GM19324 (cell line): ENCODE results near the gene CSTPP1.
"Not testable (repeated sequence)": the region's sequence is repeated elsewhere in the genome, so short reads cannot be mapped to it uniquely, and the experiment has no call there.

Source experiments
- ATAC-seq: cut with Tn5 transposase; IDR thresholded peaks from one replicate; pipeline ENCODE4 v1.9.1; 2021; ENCODE audit warnings: mild to moderate bottlenecking, moderate library complexity; ENCODE audit not compliant: unreplicated experiment, low FRiP score

CSTPP1 gene

GRCh38 chr11:46951864-46952263 is 15.3 kb downstream of the CSTPP1 start:
- no peak for ATAC-seq

GRCh38 chr11:46952553-46952952 is 16.0 kb downstream of the CSTPP1 start:
- ATAC-seq = no peak

GRCh38 chr11:46953093-46953492 is 16.5 kb downstream of the CSTPP1 start:
- no peak for ATAC-seq

- no peak for ATAC-seq
Measured at GRCh38 chr11:46958777-46959176, 22.2 kb downstream of the CSTPP1 start.

GRCh38 chr11:46961041-46961440 is 24.5 kb downstream of the CSTPP1 start:
- no peak for ATAC-seq

GRCh38 chr11:46961886-46962285 is 25.3 kb downstream of the CSTPP1 start:
- ATAC-seq = not testable (repeated sequence)

GRCh38 chr11:46963844-46964243 is 27.3 kb downstream of the CSTPP1 start:
- no peak for ATAC-seq

GRCh38 chr11:46966773-46967172 is 30.2 kb downstream of the CSTPP1 start:
- ATAC-seq = no peak

GRCh38 chr11:46967962-46968361 is 31.4 kb downstream of the CSTPP1 start:
- no peak for ATAC-seq

GRCh38 chr11:46969379-46969778 is 32.8 kb downstream of the CSTPP1 start:
- ATAC-seq = no peak

GRCh38 chr11:46970913-46971625 is 34.5 kb downstream of the CSTPP1 start:
- no peak for ATAC-seq

- ATAC-seq = no peak
Measured at GRCh38 chr11:46972343-46972742, 35.8 kb downstream of the CSTPP1 start.

- no peak for ATAC-seq
Measured at GRCh38 chr11:46972821-46973220, 36.3 kb downstream of the CSTPP1 start.

GRCh38 chr11:46976182-46976854 is 39.8 kb downstream of the CSTPP1 start:
- no peak for ATAC-seq

GRCh38 chr11:46977038-46977813 is 40.7 kb downstream of the CSTPP1 start:
- no peak for ATAC-seq

GRCh38 chr11:46978005-46978491 is 41.5 kb downstream of the CSTPP1 start:
- ATAC-seq = no peak

- no peak for ATAC-seq
Measured at GRCh38 chr11:46979358-46979757, 42.8 kb downstream of the CSTPP1 start.

GRCh38 chr11:46981436-46981835 is 44.9 kb downstream of the CSTPP1 start:
- ATAC-seq = no peak

GRCh38 chr11:46982797-46983452 is 46.4 kb downstream of the CSTPP1 start:
- ATAC-seq = no peak

GRCh38 chr11:46983598-46983997 is 47.0 kb downstream of the CSTPP1 start:
- ATAC-seq = no peak

- no peak for ATAC-seq
Measured at GRCh38 chr11:46984548-46984947, 48.0 kb downstream of the CSTPP1 start.
